ENCODE measurements around the gene MOB3B.

MOB3B gene

GRCh38 chr9:27487128-27487640 lies 42.4 kb downstream of the MOB3B start:
- Mint-ChIP-seq H3K4me3 (no peak overlapping the region), H3K9me3 (no peaks in the 10 kb centered on the region), H3K27me3 (no peaks in the 10 kb centered on the region), H3K36me3 (ENCODE audit: low read depth) (no peaks in the 10 kb centered on the region), H3K4me1 (peaks cover 34% of the 10 kb centered on the region), H3K27ac (no peak overlapping the region)
- no peak for DNase-seq
- ATAC-seq, result no peak

GRCh38 chr9:27485158-27485557 lies 44.5 kb downstream of the MOB3B start:
- no peaks in the 10 kb centered on the region for H3K9me3 Mint-ChIP-seq
- no peak overlapping the region for H3K4me3 Mint-ChIP-seq
- H3K27me3 Mint-ChIP-seq, result no peaks in the 10 kb centered on the region
- no peak for DNase-seq
- H3K27ac Mint-ChIP-seq, result peak overlapping the region; percentile 26
- peak; percentile 44 for ATAC-seq
- peaks cover 32% of the 10 kb centered on the region for H3K4me1 Mint-ChIP-seq
- H3K36me3 Mint-ChIP-seq (ENCODE audit: low read depth), result no peaks in the 10 kb centered on the region

- Mint-ChIP-seq H3K4me1 (peaks cover 23% of the 10 kb centered on the region), H3K9me3 (peaks cover 8% of the 10 kb centered on the region), H3K36me3 (ENCODE audit: low read depth) (no peaks in the 10 kb centered on the region), H3K27me3 (no peaks in the 10 kb centered on the region), H3K4me3 (no peak overlapping the region), H3K27ac (no peak overlapping the region)
- DNase-seq, result no peak
- ATAC-seq, result no peak
Measured at GRCh38 chr9:27483576-27483975, 46.0 kb downstream of the MOB3B start.

- Mint-ChIP-seq H3K36me3 (ENCODE audit: low read depth) (peaks cover 3% of the 10 kb centered on the region), H3K4me3 (no peak overlapping the region), H3K9me3 (peaks cover 12% of the 10 kb centered on the region), H3K27me3 (no peaks in the 10 kb centered on the region), H3K4me1 (peaks cover 22% of the 10 kb centered on the region), H3K27ac (no peak overlapping the region)
- no peak for DNase-seq
- ATAC-seq, result no peak
Measured at GRCh38 chr9:27482709-27483108, 46.9 kb downstream of the MOB3B start.

GRCh38 chr9:27478322-27478721 lies 51.3 kb downstream of the MOB3B start:
- peaks cover 12% of the 10 kb centered on the region for H3K9me3 Mint-ChIP-seq
- DNase-seq (no peak), ATAC-seq (no peak)
- no peaks in the 10 kb centered on the region for H3K27me3 Mint-ChIP-seq
- H3K36me3 Mint-ChIP-seq (ENCODE audit: low read depth), result peaks cover 3% of the 10 kb centered on the region
- H3K4me3 Mint-ChIP-seq, result no peak overlapping the region
- no peak overlapping the region for H3K27ac Mint-ChIP-seq
- peaks cover 6% of the 10 kb centered on the region for H3K4me1 Mint-ChIP-seq

GRCh38 chr9:27476870-27477515 lies 52.6 kb downstream of the MOB3B start:
- no peak overlapping the region for H3K4me3 Mint-ChIP-seq

GRCh38 chr9:27475057-27475595 lies 54.5 kb downstream of the MOB3B start:
- Mint-ChIP-seq H3K27ac (no peak overlapping the region), H3K9me3 (peaks cover 12% of the 10 kb centered on the region), H3K36me3 (ENCODE audit: low read depth) (peaks cover 3% of the 10 kb centered on the region), H3K27me3 (no peaks in the 10 kb centered on the region), H3K4me3 (no peak overlapping the region), H3K4me1 (peaks cover 6% of the 10 kb centered on the region)
- DNase-seq (no peak), ATAC-seq (no peak)

More at GRCh38 chr9:27476870-27477515, 52.6 kb downstream of the MOB3B start:
- ATAC-seq (no peak), DNase-seq (no peak)
- Mint-ChIP-seq H3K4me1 (peaks cover 8% of the 10 kb centered on the region), H3K27me3 (no peaks in the 10 kb centered on the region), H3K36me3 (ENCODE audit: low read depth) (peaks cover 3% of the 10 kb centered on the region), H3K9me3 (peaks cover 12% of the 10 kb centered on the region), H3K27ac (no peak overlapping the region)

GRCh38 chr9:27474305-27474704 lies 55.3 kb downstream of the MOB3B start:
- peaks cover 3% of the 10 kb centered on the region for H3K36me3 Mint-ChIP-seq (ENCODE audit: low read depth)

GRCh38 chr9:27473111-27473529 lies 56.5 kb downstream of the MOB3B start:
- no peak for DNase-seq
- H3K4me3 Mint-ChIP-seq, result no peak overlapping the region
- no peaks in the 10 kb centered on the region for H3K9me3 Mint-ChIP-seq
- H3K4me1 Mint-ChIP-seq, result peaks cover 9% of the 10 kb centered on the region
- H3K27ac Mint-ChIP-seq, result no peak overlapping the region
- ATAC-seq, result no peak
- no peaks in the 10 kb centered on the region for H3K36me3 Mint-ChIP-seq (ENCODE audit: low read depth)
- no peaks in the 10 kb centered on the region for H3K27me3 Mint-ChIP-seq

More at GRCh38 chr9:27474305-27474704, 55.3 kb downstream of the MOB3B start:
- Mint-ChIP-seq H3K4me1 (peaks cover 6% of the 10 kb centered on the region), H3K27me3 (no peaks in the 10 kb centered on the region), H3K9me3 (peaks cover 11% of the 10 kb centered on the region), H3K27ac (no peak overlapping the region), H3K4me3 (no peak overlapping the region)
- no peak for ATAC-seq
- DNase-seq, result no peak

- Mint-ChIP-seq H3K4me1 (peaks cover 7% of the 10 kb centered on the region), H3K27ac (no peak overlapping the region), H3K9me3 (no peaks in the 10 kb centered on the region), H3K27me3 (no peaks in the 10 kb centered on the region), H3K4me3 (no peak overlapping the region), H3K36me3 (ENCODE audit: low read depth) (no peaks in the 10 kb centered on the region)
- ATAC-seq, result no peak
- no peak for DNase-seq
Measured at GRCh38 chr9:27472195-27472594, 57.4 kb downstream of the MOB3B start.

GRCh38 chr9:27471789-27472188 lies 57.8 kb downstream of the MOB3B start:
- H3K4me1 Mint-ChIP-seq, result peaks cover 7% of the 10 kb centered on the region
- no peaks in the 10 kb centered on the region for H3K36me3 Mint-ChIP-seq (ENCODE audit: low read depth)
- H3K4me3 Mint-ChIP-seq, result no peak overlapping the region
- H3K27ac Mint-ChIP-seq, result no peak overlapping the region
- ATAC-seq (no peak), DNase-seq (no peak)
- H3K9me3 Mint-ChIP-seq, result no peaks in the 10 kb centered on the region
- no peaks in the 10 kb centered on the region for H3K27me3 Mint-ChIP-seq

GRCh38 chr9:27471366-27471765 lies 58.2 kb downstream of the MOB3B start:
- Mint-ChIP-seq H3K27me3 (no peaks in the 10 kb centered on the region), H3K4me3 (no peak overlapping the region), H3K27ac (no peak overlapping the region), H3K4me1 (peaks cover 7% of the 10 kb centered on the region), H3K9me3 (no peaks in the 10 kb centered on the region), H3K36me3 (ENCODE audit: low read depth) (no peaks in the 10 kb centered on the region)
- ATAC-seq (no peak), DNase-seq (no peak)

- Mint-ChIP-seq H3K27me3 (no peaks in the 10 kb centered on the region), H3K4me1 (peaks cover 7% of the 10 kb centered on the region), H3K9me3 (no peaks in the 10 kb centered on the region), H3K4me3 (no peak overlapping the region), H3K36me3 (ENCODE audit: low read depth) (no peaks in the 10 kb centered on the region), H3K27ac (no peak overlapping the region)
- no peak for DNase-seq
- ATAC-seq, result no peak
Measured at GRCh38 chr9:27470291-27470856, 59.2 kb downstream of the MOB3B start.

GRCh38 chr9:27469550-27469949 lies 60.1 kb downstream of the MOB3B start:
- Mint-ChIP-seq H3K27me3 (no peaks in the 10 kb centered on the region), H3K27ac (no peak overlapping the region), H3K4me3 (no peak overlapping the region), H3K9me3 (no peaks in the 10 kb centered on the region), H3K4me1 (peaks cover 7% of the 10 kb centered on the region), H3K36me3 (ENCODE audit: low read depth) (no peaks in the 10 kb centered on the region)
- DNase-seq, result no peak
- ATAC-seq, result no peak

- ATAC-seq, result no peak
- Mint-ChIP-seq H3K4me1 (peaks cover 5% of the 10 kb centered on the region), H3K9me3 (no peaks in the 10 kb centered on the region), H3K27ac (no peak overlapping the region), H3K36me3 (ENCODE audit: low read depth) (no peaks in the 10 kb centered on the region), H3K27me3 (no peaks in the 10 kb centered on the region), H3K4me3 (no peak overlapping the region)
- DNase-seq, result no peak
Measured at GRCh38 chr9:27468462-27469110, 61.0 kb downstream of the MOB3B start.
